G401 (cell line): Measurements from ENCODE around the gene RALGAPA1. TPM values are rescaled to one million over a fixed set of nuclear protein-coding genes. Genes with fewer than 3 reads are reported as not detected.

Experiments
- DNase-seq: peaks from one replicate; pipeline ENCODE4 v3.0.0-alpha.2; 2015; ENCODE audit warnings: low spot score
- in situ Hi-C: cut with HindIII; loops from 2 replicates; pipeline ENCODE4 v1.10.0; 2016; ENCODE audit warnings: low sequenced_read_pairs, mixed read lengths
- total RNA-seq: library from RNA; depleted of rRNA; stranded (reverse); fragments of >200 nt; shearing (Covaris generic); gene quantifications from 2 replicates; pipeline ENCODE4 v1.2.3, GENCODE V29; 2014; rRNA removed

The RALGAPA1 gene
- total RNA-seq, 1 experiment from 2014 or later, result 17.6 TPM

DNA sequence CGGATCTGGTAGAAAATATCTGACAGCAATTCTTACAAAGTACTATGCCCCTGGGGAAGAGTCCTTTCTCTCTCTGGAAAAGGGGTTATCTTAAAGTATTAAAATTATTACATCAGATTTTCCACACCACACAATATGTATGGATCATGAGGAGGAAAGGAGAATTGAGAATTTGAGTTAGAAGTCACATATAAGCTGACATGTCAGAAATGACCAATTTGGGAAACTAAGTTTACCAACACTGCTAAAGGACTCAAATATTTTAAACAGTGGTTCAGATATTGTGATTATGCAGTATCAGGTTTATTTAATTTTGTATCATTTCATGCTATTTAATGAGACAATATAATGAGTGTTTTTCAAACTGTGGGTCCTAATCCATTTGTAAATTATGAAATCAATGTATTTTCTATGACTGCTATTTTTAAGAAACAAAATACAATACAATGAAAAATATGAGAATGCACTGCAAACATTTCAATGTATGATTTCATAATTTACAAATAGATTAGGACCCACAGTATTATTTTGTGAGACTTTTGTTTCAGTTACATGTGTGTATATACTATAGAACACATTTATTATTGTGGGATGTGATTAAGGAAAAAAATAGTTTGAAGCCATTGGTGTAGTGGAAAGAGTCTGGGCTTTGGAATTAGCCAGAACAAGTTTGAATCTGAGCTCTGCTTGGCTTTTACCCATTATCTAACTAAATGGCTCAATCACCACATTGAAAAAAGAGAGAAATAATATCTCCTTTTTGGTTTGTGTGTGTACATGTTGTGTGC lies 276.9 kb downstream of the RALGAPA1 start:
- in situ Hi-C loops, result no loop called here
- no peak for DNase-seq

DNA sequence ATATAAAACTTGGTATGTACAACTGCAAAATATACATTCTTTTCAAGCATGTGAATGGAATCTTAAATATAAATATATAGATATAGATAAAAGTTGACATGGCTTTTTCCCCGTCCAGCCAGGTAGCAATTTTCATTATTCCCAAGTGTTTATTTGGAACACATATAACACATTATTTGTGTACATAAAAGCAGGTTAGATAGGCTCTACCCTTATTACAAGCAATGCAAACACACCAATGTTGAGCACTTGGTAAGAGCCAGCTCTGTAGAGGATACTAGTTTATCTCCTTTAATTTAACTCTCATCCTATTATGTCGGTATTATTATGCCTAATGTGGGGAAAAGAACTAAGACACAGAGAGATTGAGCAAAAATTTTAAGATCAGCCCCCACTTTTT lies 282.1 kb downstream of the RALGAPA1 start:
- in situ Hi-C loops, result no loop called here
- DNase-seq, result no peak

DNA sequence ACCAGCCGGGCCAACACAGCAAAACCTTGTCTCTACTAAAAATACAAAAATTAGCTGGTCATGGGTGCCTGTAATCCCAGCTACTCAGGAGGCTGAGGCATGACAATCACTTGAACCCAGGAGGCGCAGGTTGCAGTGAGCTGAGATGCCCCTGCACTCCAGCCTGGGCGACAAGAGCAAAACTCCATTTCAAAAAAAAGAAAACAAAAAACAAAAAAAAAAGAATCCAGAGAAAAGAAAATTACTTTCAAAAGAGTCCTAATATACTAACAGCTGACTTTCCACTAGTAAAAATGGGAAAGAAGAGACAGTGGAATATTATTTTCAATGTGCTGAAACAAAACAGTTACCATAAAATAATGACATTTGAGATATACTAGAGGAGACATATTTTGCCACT lies 283.4 kb downstream of the RALGAPA1 start:
- no peak for DNase-seq
- in situ Hi-C loops, result no loop called here

- DNase-seq, result no peak
- in situ Hi-C loops, result no loop called here
Measured at GRCh38 chr14:35519986-35520385, 289.1 kb downstream of the RALGAPA1 start.

GRCh38 chr14:35515916-35516315 lies 293.2 kb downstream of the RALGAPA1 start:
- DNase-seq, result no peak
- in situ Hi-C loops, result no loop called here

GRCh38 chr14:35512765-35513164 lies 296.3 kb downstream of the RALGAPA1 start:
- in situ Hi-C loops, result no loop called here
- DNase-seq, result no peak

DNA sequence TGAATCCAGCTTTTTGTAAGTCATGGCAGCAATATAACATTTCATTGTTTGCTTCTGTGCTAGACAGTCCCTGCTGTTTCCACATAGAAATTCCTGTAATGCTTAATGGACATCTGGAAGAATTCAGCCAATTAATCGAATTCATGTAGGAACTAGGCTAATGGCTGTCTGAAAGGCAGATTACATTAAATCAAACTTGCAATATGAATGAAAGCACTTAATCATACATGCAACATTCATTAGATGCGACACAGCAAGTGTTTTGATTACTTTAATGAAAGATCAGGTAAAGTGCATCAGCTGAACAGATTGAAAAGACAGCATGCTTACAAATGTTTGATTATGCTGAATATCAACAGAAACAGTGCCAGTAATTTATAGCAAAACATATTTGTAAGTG lies 299.2 kb downstream of the RALGAPA1 start:
- DNase-seq, result no peak
- in situ Hi-C loops, result no loop called here

GRCh38 chr14:35506927-35507326 lies 302.2 kb downstream of the RALGAPA1 start:
- in situ Hi-C loops, result no loop called here
- no peak for DNase-seq

DNA sequence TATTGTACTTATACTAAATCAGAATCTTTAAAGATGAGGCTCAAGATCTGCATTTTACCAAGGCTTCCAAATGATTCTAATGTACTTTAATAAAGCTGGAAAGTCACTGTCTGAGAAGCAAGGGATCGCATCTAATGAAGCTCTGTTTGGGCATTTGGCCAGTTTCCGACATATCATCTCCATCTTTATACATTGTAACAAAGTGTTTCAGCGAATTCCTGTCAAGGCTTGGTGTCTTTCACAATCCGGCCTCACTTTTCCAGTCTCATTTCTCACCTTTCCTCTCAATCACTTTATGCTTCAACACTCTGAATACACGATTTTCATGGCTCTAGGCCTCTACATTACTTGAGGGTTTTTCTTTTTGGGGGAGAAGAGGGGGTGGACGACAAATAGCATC lies 302.6 kb downstream of the RALGAPA1 start:
- DNase-seq, result no peak

DNA sequence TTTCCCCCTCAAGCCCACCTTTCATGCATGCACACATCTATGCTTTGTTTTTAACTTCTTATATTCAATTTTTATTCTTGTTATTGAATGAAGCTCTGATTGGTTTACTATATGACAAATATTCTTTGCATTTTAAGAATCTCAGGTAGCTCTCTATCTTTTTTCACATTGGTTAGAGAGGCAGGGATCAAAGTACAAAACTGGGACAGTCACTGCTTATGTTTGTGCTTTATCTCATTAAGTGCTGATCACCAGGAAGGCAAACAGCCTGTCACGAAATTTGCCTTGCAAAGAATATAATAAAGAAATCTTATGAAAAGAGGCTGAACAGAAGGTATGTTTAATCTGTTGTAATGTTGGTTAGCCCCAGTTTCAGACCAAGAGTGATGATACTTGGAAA lies 304.8 kb downstream of the RALGAPA1 start:
- in situ Hi-C loops, result no loop called here
- DNase-seq, result no peak

More for the DNA sequence above, 302.6 kb downstream of the RALGAPA1 start:
- in situ Hi-C loops, result no loop called here

DNA sequence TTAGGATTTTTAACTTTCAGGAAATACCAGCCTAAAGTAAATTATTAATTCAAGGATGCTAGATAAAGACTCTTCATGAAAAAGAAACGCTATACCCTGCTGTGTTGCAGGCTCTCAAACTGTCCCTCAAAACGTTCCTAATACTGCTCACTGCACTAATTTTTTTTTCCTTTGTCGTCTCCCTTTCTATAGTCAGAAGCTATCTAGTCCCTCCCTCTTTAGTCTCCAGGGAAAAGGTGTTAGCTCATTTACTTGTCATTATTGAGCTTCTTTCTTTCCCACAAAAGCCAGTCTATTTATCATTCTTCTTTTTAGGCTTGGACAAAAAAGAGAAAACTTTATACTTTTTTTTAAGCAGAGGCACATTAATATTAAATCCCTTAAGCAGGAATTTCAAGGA lies 305.4 kb downstream of the RALGAPA1 start:
- no peak for DNase-seq
- in situ Hi-C loops, result no loop called here

DNA sequence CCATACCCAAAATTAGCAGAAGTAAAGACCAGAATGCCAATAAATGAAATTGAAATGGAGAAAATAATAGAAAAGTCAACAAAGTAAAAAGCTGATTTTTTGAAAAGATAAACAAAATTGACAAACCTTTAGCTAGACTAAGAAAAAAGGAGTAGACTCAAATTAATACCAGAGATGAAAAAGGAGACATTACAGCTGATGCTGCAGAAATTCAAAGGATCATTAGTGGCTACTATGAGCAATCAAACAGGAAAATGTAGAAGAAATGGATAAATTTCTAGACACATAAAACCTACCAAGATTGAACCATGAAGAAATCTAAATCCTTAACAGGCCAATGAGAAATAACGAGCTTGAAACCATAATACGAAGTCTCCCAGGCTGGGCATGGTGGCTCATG lies 309.9 kb downstream of the RALGAPA1 start:
- DNase-seq, result no peak

GRCh38 chr14:35495278-35495677 lies 313.8 kb downstream of the RALGAPA1 start:
- in situ Hi-C loops, result no loop called here

More for the DNA sequence above, 309.9 kb downstream of the RALGAPA1 start:
- in situ Hi-C loops, result no loop called here

DNA sequence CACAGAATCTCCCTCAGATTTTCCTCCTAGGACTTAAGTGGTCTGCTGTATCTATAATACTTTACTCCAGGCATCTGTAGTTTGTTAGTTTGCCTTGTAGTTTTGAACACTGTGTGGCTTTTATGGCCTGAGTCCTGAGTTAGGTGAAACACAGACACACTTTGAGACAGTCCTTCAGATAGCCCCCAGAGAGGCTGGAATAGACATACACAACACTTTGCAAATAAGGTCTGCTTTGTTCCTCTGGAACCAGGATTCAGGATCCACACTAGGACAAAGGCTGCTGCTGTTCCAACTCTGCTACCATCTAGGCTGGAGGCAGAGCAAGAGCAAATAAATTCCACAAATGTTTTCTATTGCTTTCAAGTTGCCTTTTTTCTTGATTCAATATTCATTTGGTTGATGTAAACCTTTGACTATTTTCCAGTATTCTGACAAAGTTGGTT lies 316.5 kb downstream of the RALGAPA1 start:
- DNase-seq, result no peak

More at GRCh38 chr14:35495278-35495677, 313.8 kb downstream of the RALGAPA1 start:
- no peak for DNase-seq

More for the DNA sequence above, 316.5 kb downstream of the RALGAPA1 start:
- in situ Hi-C loops, result no loop called here

Other genes starting within 250 kb of the RALGAPA1 start
- 8.7 and 24.4 TPM in 2 replicates for gene BRMS1L, start 17.0 kb upstream of the RALGAPA1 start, total RNA-seq